GM20000 (cell line): ENCODE data around the gene CENPB.

ENCODE experiments used
- DNase-seq: peaks from one replicate; pipeline ENCODE4 v3.0.0; 2012; ENCODE audit warnings: low spot score
- TF ChIP-seq, protein P1 (sequence below): IDR thresholded peaks from 2 replicates; pipeline ENCODE4 v1.5.1; 2012; ENCODE audit warnings: mild to moderate bottlenecking, control low read depth; ENCODE audit errors: extremely low read depth, missing control alignments

The CENPB gene

DNA sequence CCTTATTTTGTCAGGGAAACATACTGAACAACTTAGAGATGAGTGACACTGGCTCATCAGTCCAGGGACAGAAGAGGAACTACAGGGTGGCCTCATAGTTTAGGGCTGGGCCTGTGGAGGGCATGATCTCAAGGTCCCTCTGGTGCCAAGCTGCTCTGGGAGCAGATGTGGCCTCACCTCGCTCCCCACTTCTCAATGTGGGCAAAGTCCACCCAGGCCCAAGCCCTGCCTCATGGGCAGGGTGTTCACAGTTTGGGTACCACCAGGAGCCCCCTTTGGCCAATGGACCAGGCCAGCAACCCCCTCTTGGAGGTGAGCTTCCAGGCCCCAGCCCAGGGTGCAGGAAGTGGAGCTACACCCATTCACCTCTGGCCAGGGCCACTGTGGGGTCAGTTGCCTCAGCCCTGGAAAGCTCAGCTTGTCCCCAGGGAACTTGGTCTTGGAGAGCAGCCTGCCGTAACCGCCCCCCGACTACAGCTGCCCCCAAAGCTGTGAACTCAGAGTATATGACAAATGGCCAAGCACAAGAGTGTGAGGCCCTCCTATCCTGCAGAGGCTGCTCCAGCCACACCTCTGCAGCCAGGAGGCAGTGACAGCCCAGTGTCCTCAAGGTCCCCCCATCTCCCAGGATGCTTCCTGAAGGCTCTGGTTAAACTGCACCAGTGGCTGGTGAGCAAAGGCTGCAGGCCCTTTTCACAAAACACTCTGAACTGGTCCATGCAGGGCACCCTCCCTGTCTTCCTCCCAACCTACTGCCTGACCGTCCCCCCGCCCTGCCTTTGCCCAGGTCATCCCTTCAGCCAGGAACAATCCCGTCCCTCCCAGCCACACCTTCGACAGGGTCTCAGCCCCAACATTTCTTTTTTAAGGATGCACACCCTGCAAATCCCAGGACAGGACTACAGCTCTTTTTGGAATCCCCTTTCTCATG lies 22.6 kb downstream of the CENPB start:
- DNase-seq = no peak
- TF ChIP-seq, protein P1, sequence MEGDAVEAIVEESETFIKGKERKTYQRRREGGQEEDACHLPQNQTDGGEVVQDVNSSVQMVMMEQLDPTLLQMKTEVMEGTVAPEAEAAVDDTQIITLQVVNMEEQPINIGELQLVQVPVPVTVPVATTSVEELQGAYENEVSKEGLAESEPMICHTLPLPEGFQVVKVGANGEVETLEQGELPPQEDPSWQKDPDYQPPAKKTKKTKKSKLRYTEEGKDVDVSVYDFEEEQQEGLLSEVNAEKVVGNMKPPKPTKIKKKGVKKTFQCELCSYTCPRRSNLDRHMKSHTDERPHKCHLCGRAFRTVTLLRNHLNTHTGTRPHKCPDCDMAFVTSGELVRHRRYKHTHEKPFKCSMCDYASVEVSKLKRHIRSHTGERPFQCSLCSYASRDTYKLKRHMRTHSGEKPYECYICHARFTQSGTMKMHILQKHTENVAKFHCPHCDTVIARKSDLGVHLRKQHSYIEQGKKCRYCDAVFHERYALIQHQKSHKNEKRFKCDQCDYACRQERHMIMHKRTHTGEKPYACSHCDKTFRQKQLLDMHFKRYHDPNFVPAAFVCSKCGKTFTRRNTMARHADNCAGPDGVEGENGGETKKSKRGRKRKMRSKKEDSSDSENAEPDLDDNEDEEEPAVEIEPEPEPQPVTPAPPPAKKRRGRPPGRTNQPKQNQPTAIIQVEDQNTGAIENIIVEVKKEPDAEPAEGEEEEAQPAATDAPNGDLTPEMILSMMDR = no peak

DNA sequence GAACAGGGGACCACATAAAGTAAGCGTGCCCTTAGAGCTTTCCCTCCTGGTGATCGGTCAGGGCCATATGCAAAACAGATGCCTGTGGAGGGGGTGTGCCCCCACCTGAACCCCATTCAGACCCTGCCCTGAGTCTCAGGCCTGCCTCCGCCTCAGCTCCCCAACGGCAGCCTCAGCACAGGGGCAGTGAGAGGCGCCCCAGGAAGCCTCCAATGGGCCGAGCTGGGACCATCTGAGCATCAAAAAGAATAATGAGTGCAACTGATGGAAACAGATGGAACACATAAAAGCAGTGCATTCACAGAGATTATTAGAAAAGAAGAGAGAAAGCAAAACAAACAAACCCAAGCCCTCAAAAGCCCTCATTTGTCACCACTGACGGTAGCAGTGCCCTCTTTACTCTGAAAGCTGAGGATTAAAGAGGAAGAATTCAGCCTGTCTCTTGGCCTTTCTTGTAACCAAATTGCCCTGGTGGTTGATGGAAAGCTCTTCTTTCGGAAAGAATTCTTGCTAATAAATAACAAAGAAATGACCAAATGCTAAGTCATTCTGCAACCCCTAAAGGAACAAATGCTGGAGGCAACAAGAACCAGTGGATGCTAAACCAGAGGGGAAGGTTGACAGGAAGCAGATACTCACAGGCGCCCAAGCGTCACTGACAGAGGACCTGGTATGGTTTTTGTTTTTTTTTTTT lies 25.7 kb downstream of the CENPB start:
- no peak for DNase-seq
- TF ChIP-seq, protein P1 = no peak

DNA sequence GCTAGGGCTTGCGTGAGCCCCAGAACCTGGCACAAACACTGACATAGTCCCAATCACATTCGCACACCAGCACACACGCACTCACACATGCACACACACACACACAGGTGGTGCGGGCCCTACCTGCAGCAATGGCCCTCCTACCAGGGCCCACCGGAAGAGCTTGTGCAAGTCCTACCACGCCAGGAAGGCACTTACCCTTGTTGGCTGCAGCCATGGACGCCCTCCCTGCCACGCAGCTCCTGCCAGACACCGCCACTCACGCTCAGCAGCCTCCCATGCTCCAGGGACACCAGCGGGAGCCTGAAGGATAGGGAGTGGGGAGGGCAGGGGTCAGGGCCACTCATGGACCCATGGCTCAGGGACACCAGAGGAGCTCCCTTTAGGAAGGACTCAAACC lies 26.7 kb downstream of the CENPB start:
- DNase-seq = no peak
- TF ChIP-seq, protein P1 = no peak

DNA sequence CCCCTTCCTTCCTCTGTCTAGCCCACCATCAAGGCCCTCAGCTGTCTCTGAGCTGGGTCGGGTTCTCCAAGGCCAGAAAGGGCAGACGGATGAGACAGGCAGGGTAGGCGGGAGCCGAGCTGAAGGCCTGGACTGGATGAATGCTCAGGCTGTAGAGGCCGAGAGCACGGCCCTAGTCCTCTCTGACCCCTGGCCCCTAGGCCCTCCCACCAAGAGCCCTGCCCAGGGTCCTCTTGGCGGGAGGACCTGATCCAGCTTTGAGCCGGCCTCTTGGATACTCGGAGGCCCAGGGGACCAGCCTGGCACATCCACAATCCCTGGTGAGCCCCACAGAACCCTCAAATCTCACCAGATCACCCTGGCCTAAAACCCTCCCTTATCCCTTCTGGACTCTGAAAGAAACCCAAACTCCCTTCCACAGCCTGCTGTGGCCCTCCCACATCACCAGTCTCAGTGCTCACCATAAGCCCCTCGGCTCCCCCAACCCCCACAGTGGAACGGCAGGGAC lies 27.2 kb downstream of the CENPB start:
- DNase-seq = no peak
- TF ChIP-seq, protein P1 = no peak

DNA sequence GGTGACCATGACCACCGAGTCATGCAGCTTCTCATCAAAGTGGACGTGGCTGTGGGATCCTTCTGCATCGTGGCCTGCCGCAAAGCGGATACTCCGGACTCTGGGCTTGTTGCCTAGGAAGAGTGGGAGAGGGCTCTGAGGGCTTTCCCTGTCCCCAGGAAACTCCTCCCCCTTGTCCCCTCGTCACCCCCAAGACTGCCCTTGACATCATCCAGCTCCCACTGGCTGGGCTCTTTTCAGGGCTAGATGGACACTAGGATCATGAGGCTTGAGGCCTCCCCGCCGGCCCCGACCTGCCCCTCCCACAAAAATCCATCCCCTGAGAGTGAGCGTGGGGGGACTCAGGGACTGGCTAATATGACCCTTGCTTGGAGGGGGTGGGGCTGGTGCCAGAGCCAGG lies 28.0 kb downstream of the CENPB start:
- TF ChIP-seq, protein P1 = no peak
- no peak for DNase-seq

DNA sequence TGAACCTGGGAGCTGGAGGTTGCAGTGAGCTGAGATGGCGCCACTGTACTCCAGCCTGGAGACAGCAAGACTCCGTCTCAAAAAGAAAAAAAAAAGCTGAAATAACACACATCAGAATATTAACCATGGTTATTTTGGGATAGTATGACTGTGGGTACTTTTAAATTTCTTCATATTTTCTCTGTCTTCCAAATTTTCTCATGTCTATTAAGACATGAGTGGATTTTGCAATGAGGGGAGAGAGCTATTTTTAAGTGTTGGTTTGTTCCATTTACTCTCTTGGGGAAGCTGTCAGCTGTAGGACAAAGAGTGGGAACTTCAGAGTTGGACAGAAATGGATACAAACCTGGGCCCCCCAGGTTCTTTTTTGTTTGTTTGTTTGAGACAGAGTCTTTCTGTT lies 29.3 kb downstream of the CENPB start:
- no peak for DNase-seq
- TF ChIP-seq, protein P1 = no peak
